Stimulated activated CD8-positive, alpha-beta memory T cell treated with anti-CD3 and anti-CD28 coated beads, Interleukin-4, amount 100 ng/mL, for 1 hour (primary cell): ENCODE data around the gene SLA2.
"Not testable (repeated sequence)": the region's sequence is repeated elsewhere in the genome, so short reads cannot be mapped to it uniquely, and the experiment has no call there.

ENCODE experiments used
- DNase-seq, 2 donors: peaks; one replicate each; pipeline ENCODE4 v3.0.0-alpha.2; 2020; ENCODE audit warnings: low read depth in 2 of 2, low spot score in 1 of 2

Gene SLA2

GRCh38 chr20:36646678-36647077, 682 bp upstream of the SLA2 start:
- DNase-seq: no peak

DNA sequence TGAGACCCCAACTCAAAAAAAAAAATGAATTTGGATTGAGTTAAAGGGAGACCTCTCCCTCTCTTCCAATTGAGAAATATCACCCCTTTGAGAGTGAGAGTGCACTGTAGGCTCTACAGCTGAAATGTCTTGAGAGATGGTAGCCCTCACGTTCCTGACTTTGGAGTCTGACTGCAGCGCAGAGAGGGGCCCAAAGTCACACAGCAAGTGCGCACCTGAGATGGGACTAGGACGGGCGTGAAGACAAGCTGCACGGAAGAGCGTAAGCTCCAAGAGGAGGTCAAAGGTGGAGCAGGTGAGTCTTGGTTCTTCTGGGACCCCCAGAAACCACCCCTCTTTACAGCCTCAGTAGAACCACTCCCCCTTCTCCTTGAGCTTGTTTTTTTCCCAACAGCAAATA, 643 bp downstream of the SLA2 start:
- DNase-seq: no peak

GRCh38 chr20:36644706-36645095, 1.3 kb downstream of the SLA2 start:
- peak in 1 of 2 donors; percentile 23 for DNase-seq

GRCh38 chr20:36644032-36644705, 1.8 kb downstream of the SLA2 start:
- peak; percentile 11 to 28 for DNase-seq

GRCh38 chr20:36642136-36642535, 3.9 kb downstream of the SLA2 start:
- DNase-seq: no peak

DNA sequence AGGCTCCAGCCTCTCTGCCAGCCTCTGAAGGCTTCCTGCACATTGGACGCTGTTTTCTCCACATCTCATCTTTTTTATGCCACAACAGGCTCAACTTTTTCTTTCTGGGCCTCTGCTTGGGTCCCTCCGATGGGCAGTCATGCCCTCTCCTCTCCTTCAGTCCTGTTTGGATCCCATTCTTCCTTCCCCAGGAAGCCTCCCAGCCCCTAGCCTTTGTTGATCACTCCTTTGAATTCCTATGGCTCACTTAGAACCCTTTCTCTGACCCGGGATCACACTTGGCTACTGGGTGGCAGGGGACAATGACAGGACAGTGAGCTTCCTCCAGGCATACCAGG, 4.5 kb downstream of the SLA2 start:
- DNase-seq: no peak

DNA sequence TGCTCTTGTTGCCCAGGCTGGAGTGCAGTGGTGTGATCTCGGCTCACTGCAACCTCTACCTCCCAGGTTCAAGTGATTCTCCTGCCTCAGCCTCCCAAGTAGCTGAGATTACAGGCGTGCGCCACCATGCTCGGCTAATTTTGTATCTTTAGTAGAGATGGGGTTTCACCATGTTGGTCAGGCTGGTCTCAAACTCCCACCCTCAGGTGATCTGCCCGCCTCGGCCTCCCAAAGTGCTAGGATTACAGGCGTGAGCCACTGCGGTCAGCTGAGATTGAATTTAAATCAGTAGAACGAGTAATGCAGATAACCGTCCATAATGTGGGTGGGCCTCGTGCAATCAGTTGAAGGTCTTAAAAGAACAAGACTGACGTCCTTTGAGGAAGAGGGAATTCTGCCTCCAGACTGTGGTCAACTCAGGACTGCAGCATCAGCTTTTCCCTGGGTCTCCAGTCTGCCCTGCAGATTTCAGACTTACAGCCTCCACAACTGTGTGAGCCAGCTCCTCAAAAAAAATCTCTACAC, 7.1 kb downstream of the SLA2 start:
- DNase-seq: not testable (repeated sequence)

DNA sequence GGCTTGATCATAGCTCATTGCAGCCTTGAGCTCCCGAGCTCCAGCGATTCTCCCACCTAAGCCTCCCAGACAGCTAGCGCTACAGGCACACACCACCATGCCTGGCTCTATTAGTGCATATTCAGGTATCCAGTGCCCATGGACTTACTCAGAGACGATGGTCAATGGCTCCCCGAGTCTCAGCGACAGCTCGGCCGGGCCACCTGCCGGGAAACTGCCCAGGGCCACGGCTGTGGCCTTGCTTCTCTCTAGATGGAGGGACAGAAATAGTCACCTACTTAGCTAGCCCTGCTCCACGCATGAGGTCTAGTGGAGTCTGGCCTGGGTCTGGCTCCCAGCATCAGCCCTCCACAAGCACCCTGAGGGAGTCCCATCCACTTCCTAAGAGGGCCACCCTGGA, 11.7 kb downstream of the SLA2 start:
- DNase-seq: no peak

- no peak for DNase-seq
Measured at GRCh38 chr20:36633285-36633772, 12.7 kb downstream of the SLA2 start.

DNA sequence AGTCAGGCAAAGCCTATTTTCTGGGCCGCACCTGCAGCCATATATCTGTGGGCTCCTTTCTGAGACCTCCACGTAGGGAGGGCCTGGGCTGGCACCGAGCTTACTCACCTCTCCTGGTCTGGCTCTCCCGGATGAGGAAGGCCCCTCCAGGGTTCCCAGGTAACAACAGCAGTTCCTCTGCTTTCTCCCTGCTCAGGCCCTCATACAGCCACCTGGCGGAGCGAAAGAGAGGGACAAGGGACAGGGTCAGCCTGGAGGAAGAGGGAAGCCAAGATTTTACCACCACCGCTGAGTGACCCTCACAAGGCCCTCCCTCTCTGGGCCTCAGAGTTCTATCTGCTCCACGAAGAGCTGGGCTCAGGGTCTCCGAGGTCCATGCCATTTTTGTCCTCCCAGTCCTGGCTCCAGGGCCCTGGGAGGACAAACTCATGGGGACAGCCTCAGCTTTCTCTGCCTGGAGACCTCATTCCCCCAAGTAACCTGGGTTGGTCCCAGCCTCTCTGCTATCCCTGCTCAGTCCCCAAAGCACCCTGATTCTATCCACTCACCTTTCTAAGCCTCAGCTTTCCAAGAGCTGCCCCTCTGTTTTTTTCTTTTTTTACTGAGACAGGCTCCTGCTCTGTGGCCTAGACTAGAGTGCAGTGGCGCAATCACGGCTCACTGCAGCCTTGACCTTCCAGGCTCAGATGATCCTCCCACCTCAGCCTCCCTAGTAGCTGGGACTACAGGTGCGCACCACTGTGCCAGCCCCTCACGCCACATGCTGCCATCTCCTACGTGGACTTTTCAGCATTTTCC, 13.3 kb downstream of the SLA2 start:
- DNase-seq: no peak

DNA sequence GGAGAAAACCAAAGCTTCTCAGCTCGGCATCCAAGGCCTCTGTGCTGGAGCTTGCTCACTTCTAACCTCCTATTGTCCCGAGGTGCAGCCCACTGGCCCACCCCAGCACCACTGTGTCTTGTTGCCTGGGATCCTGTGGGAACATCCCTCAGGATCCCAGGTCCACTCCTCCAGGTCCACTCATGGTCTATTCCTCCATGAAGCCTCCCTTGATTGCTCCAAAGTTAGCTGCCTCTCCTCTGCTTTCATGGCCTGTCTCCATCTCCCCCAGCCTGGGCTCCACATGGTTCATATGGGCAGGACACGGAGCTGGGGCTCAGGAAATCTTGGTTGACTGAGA, 13.9 kb downstream of the SLA2 start:
- no peak for DNase-seq

DNA sequence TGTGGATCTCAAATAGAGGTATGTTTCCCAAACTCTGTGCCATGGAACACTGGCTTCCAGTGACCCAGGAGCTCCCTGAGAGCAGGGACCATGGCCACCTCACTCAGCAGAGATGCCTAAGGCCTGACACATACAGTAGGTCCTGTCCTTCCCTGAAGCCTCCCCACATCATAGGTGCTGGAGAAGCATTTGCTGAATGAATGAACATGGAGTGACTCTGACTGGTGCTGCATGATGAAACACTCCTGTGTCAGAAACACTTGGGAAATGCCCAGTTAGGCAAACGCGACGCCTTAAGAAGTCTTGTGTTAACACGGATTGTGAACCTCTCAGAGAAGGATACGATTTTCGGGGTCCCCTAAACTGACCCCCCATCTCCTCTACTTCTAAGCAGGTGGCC, 14.3 kb downstream of the SLA2 start:
- DNase-seq: no peak

- DNase-seq: peak in 1 of 2 donors; percentile 23
Measured at GRCh38 chr20:36629719-36630681, 16.0 kb downstream of the SLA2 start.

DNA sequence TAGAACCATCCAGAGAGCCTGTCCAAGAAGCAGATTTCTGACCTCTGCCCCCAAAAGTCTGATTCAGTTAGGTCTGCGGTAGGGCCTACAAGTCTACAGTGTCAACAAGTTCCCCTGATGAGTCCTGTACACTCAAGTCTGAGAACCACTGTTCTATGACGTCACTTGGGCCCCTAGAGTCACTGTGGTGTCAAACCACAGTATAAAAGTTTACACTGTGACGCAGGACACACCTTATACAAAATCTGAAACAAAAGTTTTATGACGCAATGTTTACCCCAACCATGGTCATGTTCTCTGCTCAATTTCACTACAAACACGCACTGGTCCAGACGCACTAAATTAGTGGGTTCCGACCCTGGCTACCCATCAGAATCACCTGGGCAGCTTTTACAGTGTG, 17.9 kb downstream of the SLA2 start:
- no peak for DNase-seq

DNA sequence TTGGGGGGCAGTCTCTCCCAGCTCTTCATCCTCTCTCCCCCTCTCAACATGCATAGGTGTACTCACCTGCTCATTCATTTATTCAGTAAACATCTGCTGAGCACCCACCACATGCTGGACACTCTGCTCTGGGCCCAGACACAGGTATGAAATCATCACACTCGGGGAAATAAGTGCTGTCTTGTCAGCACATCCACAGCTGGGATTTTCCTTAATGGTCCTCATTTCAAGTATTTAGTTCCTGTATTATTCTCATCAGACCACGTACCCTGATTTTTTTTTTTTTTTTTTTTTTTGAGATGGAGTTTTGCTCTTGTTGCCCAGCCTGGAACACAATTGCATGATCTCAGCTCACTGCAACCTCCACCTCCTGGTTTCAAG, 21.1 kb downstream of the SLA2 start:
- DNase-seq: no peak

DNA sequence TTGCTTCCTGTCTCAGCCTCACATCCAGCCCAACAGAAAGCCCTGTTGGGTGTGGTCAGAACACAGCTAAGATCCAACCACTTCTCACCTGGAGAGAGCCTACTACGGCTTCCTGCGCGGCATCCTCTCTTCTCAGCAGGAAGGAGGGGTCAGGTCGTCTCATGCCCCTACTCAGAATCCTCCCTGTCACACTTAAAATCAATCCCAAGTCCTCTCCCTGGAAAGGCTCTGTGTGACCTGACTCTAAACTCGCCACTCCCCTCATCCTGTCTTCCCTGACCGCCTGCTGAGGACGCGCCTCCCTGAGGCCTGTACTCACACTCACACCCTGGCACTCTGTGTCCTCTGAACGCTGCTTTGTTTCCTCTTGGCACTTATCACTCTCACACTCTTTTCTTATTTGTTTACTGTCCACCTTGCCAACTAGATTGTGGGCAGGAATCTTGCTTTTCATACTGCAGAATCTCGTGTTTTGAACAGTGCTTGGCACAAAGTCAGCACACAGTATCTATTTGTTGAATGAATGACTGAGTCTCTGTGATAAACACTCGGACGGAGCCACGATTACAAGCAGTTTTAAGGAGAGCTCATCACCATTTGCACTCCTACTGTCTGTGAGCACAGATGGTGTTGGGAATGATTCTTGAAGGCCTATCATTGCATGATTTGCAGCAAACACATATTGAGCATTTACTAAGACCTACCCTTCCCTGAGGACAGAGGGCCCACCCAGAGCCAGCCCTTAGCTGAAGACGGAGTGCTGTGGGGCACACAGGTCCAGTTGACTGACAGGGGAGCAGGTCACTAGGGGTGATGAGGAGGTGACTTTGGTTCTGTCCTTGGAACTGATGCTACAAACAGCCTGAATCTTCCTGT, 21.7 kb downstream of the SLA2 start:
- no peak for DNase-seq

DNA sequence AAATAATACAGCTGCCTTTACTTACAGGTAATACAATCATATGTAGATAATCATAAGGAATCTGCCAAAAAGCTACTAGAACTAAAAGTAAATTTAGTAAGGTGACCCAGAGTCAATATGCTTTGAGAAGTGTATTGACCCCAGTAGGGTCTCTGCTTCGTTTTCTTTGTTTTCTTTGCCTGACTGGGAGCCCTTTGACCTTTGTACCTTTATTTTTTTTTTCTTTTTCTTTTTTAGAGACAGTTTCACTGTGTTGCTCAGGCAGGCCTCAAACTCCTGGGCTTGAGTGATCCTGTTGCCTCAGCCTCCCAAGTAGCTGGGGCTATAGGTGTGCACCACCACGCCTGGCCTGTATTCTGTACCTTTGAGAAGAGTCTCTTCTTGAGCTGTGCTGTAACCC, 22.6 kb downstream of the SLA2 start:
- DNase-seq: no peak

GRCh38 chr20:36620917-36621316, 25.1 kb downstream of the SLA2 start:
- no peak for DNase-seq

GRCh38 chr20:36614781-36615557, 31.0 kb downstream of the SLA2 start:
- DNase-seq: no peak

DNA sequence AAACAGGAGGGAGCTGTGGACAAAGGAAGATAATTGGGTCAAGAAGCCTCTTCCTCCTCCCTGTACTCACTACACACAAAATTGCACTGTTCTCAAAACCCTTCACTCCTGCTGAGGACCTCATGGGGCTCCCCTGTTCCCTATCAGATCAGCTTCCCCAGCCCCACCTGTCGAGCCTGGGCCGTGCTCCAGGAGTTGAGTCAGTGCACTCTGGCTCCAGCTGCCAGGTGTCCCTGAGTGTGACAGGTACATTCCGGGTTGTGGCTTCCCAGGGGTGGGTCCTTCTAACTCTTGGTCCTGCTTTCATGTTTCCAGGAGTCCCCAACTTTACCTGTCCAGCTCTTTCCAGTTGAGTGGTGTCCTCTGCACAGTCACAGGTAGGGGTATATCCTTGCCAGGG, 32.0 kb downstream of the SLA2 start:
- DNase-seq: no peak
